H9 (cell line): ENCODE results near the gene GALNT10. TPM values are rescaled to one million over a fixed set of nuclear protein-coding genes. Genes with fewer than 3 reads are reported as not detected.

Source experiments
- DNase-seq: peaks from one replicate; pipeline ENCODE4 v3.0.0-alpha.2; 2017
- H2AFZ ChIP-seq: one replicate; pipeline ENCODE4 v1.6.1; 2013; ENCODE audit warnings: mild to moderate bottlenecking, low read length, control low read depth, moderate library complexity
- H2AK5ac ChIP-seq: 2 replicates; pipeline ENCODE4 v1.6.1; 2013; ENCODE audit warnings: low read length, control low read depth, mixed read lengths; ENCODE audit not compliant: insufficient read length
- H2BK120ac ChIP-seq: one replicate; pipeline ENCODE4 v1.6.1; 2013; ENCODE audit warnings: low read depth, mild to moderate bottlenecking, low read length, control low read depth, inconsistent platforms; ENCODE audit not compliant: poor library complexity, severe bottlenecking
- H2BK12ac ChIP-seq: 2 replicates; pipeline ENCODE4 v1.6.1; 2013; ENCODE audit warnings: low read length, control low read depth, mixed read lengths, low read depth; ENCODE audit not compliant: insufficient read length
- H2BK15ac ChIP-seq: 2 replicates; pipeline ENCODE4 v1.6.1; 2013; ENCODE audit warnings: low read depth, low read length, control low read depth
- H2BK20ac ChIP-seq: one replicate; pipeline ENCODE4 v1.6.1; 2013; ENCODE audit warnings: low read depth, mild to moderate bottlenecking, low read length, control low read depth, inconsistent platforms; ENCODE audit not compliant: poor library complexity, severe bottlenecking
- H2BK5ac ChIP-seq: 2 replicates; pipeline ENCODE4 v1.6.1; 2013; ENCODE audit warnings: low read length, control low read depth, mixed read lengths; ENCODE audit not compliant: insufficient read length
- H3K14ac ChIP-seq: 2 replicates; pipeline ENCODE4 v1.6.1; 2013; ENCODE audit warnings: low read length, control low read depth; ENCODE audit not compliant: insufficient read depth
- H3K18ac ChIP-seq: 2 replicates; pipeline ENCODE4 v1.6.1; 2013; ENCODE audit warnings: low read depth, mild to moderate bottlenecking, mixed read lengths, low read length, control low read depth; ENCODE audit not compliant: insufficient read length
- H3K23ac ChIP-seq: 2 replicates; pipeline ENCODE4 v1.6.1; 2013; ENCODE audit warnings: low read length, control low read depth, mixed read lengths, low read depth; ENCODE audit not compliant: insufficient read length
- H3K23me2 ChIP-seq: 2 replicates; pipeline ENCODE4 v1.6.1; 2013; ENCODE audit warnings: low read depth, mild to moderate bottlenecking, mixed read lengths, low read length, control low read depth; ENCODE audit not compliant: insufficient read length, poor library complexity, severe bottlenecking
- H3K27ac ChIP-seq: 2 replicates; pipeline ENCODE4 v1.5.1; 2013; ENCODE audit warnings: low read length, control low read depth, mixed read lengths, low read depth; ENCODE audit not compliant: insufficient read length
- H3K27me3 ChIP-seq: 2 replicates; pipeline ENCODE4 v1.6.1; 2013; ENCODE audit warnings: low read length, control low read depth, inconsistent platforms; ENCODE audit not compliant: insufficient read depth
- H3K4ac ChIP-seq: 2 replicates; pipeline ENCODE4 v1.6.1; 2013; ENCODE audit warnings: low read depth, mild to moderate bottlenecking, control low read depth, inconsistent platforms, low read length, moderate library complexity
- H3K4me1 ChIP-seq: 2 replicates; pipeline ENCODE4 v1.6.1; 2013; ENCODE audit warnings: low read length, control low read depth, inconsistent platforms; ENCODE audit not compliant: insufficient read depth
- H3K4me2 ChIP-seq: 2 replicates; pipeline ENCODE4 v1.6.1; 2013; ENCODE audit warnings: low read length, control low read depth, mixed read lengths; ENCODE audit not compliant: insufficient read length, insufficient read depth
- H3K56ac ChIP-seq: 2 replicates; pipeline ENCODE4 v1.6.1; 2013; ENCODE audit warnings: low read depth, mild to moderate bottlenecking, mixed read lengths, low read length, control low read depth; ENCODE audit not compliant: insufficient read length
- H3K79me1 ChIP-seq: 2 replicates; pipeline ENCODE4 v1.6.1; 2013; ENCODE audit warnings: low read depth, mild to moderate bottlenecking, moderate library complexity, low read length, control low read depth, inconsistent platforms; ENCODE audit not compliant: insufficient read depth, poor library complexity, severe bottlenecking
- H3K79me2 ChIP-seq: 2 replicates; pipeline ENCODE4 v1.6.1; 2013; ENCODE audit warnings: low read length, control low read depth, inconsistent platforms; ENCODE audit not compliant: insufficient read depth
- H3K9ac ChIP-seq: 2 replicates; pipeline ENCODE4 v1.6.1; 2013; ENCODE audit warnings: low read length, control low read depth, mixed read lengths; ENCODE audit not compliant: insufficient read length; ENCODE audit errors: extremely low read depth
- H3K9me3 ChIP-seq: one replicate; pipeline ENCODE4 v1.6.1; 2013; ENCODE audit warnings: low read depth, low read length, inconsistent platforms; ENCODE audit not compliant: control insufficient read depth
- H3T11ph ChIP-seq: one replicate; pipeline ENCODE4 v1.6.1; 2013; ENCODE audit warnings: mild to moderate bottlenecking, low read length, control low read depth, inconsistent platforms
- H4K20me1 ChIP-seq: one replicate; pipeline ENCODE4 v1.6.1; 2013; ENCODE audit not compliant: control insufficient read depth, insufficient read length, insufficient read depth
- H4K5ac ChIP-seq: 2 replicates; pipeline ENCODE4 v1.6.1; 2013; ENCODE audit warnings: low read depth, mild to moderate bottlenecking, mixed read lengths, low read length, control low read depth; ENCODE audit not compliant: insufficient read length
- H4K8ac ChIP-seq: replicated peaks from 2 replicates; pipeline ENCODE4 v1.6.1; 2013; ENCODE audit warnings: low read length, control low read depth, mixed read lengths, low read depth; ENCODE audit not compliant: insufficient read length
- H4K91ac ChIP-seq: 2 replicates; pipeline ENCODE4 v1.6.1; 2013; ENCODE audit warnings: low read depth, mild to moderate bottlenecking, moderate library complexity, mixed read lengths, low read length, control low read depth; ENCODE audit not compliant: insufficient read length
- H3K27ac Mint-ChIP-seq, 3 experiments: 2 replicates in 2 of 3; 3 replicates in 1 of 3; pipeline ENCODE4 v1.8.0; 2020 to 2021; ENCODE audit warnings: mixed read lengths in 3 of 3, mild to moderate bottlenecking in 1 of 3, moderate library complexity in 1 of 3
- H3K27me3 Mint-ChIP-seq: 2 replicates; pipeline ENCODE4 v1.8.0; 2021; ENCODE audit warnings: low read depth, mild to moderate bottlenecking, moderate library complexity, mixed read lengths
- H3K36me3 Mint-ChIP-seq, 3 experiments: 2 replicates in 2 of 3; 3 replicates in 1 of 3; pipeline ENCODE4 v1.8.0; 2020 to 2021; ENCODE audit warnings: low read depth in 3 of 3, mixed read lengths in 3 of 3; ENCODE audit not compliant: insufficient read depth in 1 of 3
- H3K4me1 Mint-ChIP-seq, 2 experiments: 2 replicates each; pipeline ENCODE4 v1.8.0; 2020; ENCODE audit warnings: mixed read lengths in 2 of 2
- H3K4me3 Mint-ChIP-seq, 2 experiments: 2 replicates in 1 of 2; 3 replicates in 1 of 2; pipeline ENCODE4 v1.8.0; 2020 to 2021; ENCODE audit warnings: mild to moderate bottlenecking in 2 of 2, mixed read lengths in 2 of 2, moderate library complexity in 1 of 2
- H3K9me3 Mint-ChIP-seq, 2 experiments: 2 replicates in 1 of 2; 3 replicates in 1 of 2; pipeline ENCODE4 v1.8.0; 2020; ENCODE audit warnings: mild to moderate bottlenecking in 2 of 2, mixed read lengths in 2 of 2, moderate library complexity in 1 of 2
- WGBS: extraction: QIAGEN DNeasy Blood & Tissue Kit; methylation state at CpG from one replicate; pipeline ENCODE4 v1.1.7; 2013; ENCODE audit warnings: missing lambda C conversion rate, low lambda C conversion rate, mixed read lengths; ENCODE audit not compliant: insufficient read length; ENCODE audit errors: extremely low coverage; 5-methylcytosine and 5-hydroxymethylcytosine counted together
- total RNA-seq: library from RNA; stranded (reverse); gene quantifications from 2 replicates; pipeline ENCODE4 v1.2.1, GENCODE V29; 2021
- TF ChIP-seq, protein P1 (sequence below): fragments of 200-600 bp; sonication (generic); conservative IDR thresholded peaks from 3 replicates; pipeline ENCODE4 v1.8.0; 2021; ENCODE audit warnings: antibody characterized with exemption, mild to moderate bottlenecking

The GALNT10 gene
- total RNA-seq, 1 experiment from 2014 or later = 15.4 TPM

DNA sequence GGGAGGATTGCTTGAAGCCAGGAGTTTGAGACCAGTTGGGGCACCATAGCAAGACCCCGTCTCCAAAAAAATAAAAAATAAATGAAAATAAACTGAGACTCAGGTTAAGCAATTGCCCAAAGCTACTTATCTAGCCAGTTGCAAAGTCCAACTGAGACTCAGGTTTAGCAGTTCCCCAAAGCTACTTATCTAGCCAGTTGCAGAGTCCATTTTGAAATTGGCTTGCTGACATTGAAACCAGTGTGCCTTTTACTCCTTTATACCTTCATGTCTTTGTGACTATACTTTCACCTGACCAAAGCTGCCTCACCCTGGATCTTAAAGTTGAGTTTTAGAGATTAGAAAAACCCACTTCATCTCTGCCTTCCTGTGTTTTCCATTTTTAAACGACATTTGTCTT is 66.5 kb downstream of the GALNT10 start:
- H3K36me3 Mint-ChIP-seq = no peaks in the 10 kb centered on the region
- Histone ChIP-seq H3T11ph (no peak overlapping the region), H3K4ac (no peak overlapping the region), H3K27ac (no peak overlapping the region), H3K23me2 (no peaks in the 10 kb centered on the region), H3K4me1 (peaks cover 11% of the 10 kb centered on the region; the same call in 1 of the 2 replicates), H3K4me2 (no peak overlapping the region), H3K27me3 (no peaks in the 10 kb centered on the region), H3K14ac (no peak overlapping the region), H2BK20ac (no peak overlapping the region), H2BK120ac (no peak overlapping the region), H3K23ac (no peak overlapping the region), H4K8ac (no peak overlapping the region), H4K91ac (no peak overlapping the region), H2BK12ac (no peak overlapping the region), H3K79me2 (no peaks in the 10 kb centered on the region), H3K56ac (no peak overlapping the region), H2BK5ac (no peak overlapping the region), H2BK15ac (no peak overlapping the region), H4K5ac (no peak overlapping the region), H3K9me3 (no peaks in the 10 kb centered on the region), H4K20me1 (no peaks in the 10 kb centered on the region), H3K79me1 (no peaks in the 10 kb centered on the region), H3K9ac (no peak overlapping the region), H2AFZ (no peak overlapping the region), H3K18ac (no peak overlapping the region), H2AK5ac (no peak overlapping the region)
- peaks cover 46 to 52% of the 10 kb centered on the region in 2 experiments for H3K4me1 Mint-ChIP-seq
- H3K4me3 Mint-ChIP-seq = no peak overlapping the region
- DNase-seq = no peak
- TF ChIP-seq, protein P1, sequence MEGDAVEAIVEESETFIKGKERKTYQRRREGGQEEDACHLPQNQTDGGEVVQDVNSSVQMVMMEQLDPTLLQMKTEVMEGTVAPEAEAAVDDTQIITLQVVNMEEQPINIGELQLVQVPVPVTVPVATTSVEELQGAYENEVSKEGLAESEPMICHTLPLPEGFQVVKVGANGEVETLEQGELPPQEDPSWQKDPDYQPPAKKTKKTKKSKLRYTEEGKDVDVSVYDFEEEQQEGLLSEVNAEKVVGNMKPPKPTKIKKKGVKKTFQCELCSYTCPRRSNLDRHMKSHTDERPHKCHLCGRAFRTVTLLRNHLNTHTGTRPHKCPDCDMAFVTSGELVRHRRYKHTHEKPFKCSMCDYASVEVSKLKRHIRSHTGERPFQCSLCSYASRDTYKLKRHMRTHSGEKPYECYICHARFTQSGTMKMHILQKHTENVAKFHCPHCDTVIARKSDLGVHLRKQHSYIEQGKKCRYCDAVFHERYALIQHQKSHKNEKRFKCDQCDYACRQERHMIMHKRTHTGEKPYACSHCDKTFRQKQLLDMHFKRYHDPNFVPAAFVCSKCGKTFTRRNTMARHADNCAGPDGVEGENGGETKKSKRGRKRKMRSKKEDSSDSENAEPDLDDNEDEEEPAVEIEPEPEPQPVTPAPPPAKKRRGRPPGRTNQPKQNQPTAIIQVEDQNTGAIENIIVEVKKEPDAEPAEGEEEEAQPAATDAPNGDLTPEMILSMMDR = no peak
- no peaks in the 10 kb centered on the region for H3K9me3 Mint-ChIP-seq
- no CpG with 5 or more reads among the region's 2 CpGs for WGBS
- no peak overlapping the region; a peak in 1 of 7 replicates for H3K27ac Mint-ChIP-seq
- H3K27me3 Mint-ChIP-seq = no peaks in the 10 kb centered on the region
